ENCODE measurements around the gene TCEAL5. TPM values are rescaled to one million over a fixed set of nuclear protein-coding genes. Genes with fewer than 3 reads are reported as not detected.

TCEAL5 gene
- total RNA-seq, 2 donors from 2014 or later, result 0.35 TPM; not detected in 1

GRCh38 chrX:103304705-103305104, 28.2 kb upstream of the TCEAL5 start:
- no peak for DNase-seq
- Histone ChIP-seq H3K27me3 (no peaks in the 10 kb centered on the region), H3K4me3 (no peak overlapping the region), H3K9ac (ENCODE audit: low read depth in 2 of 2, low read length in 2 of 2) (no peak overlapping the region), H3K27ac (no peak overlapping the region), H3K36me3 (no peaks in the 10 kb centered on the region), H3K4me1 (no peaks in the 10 kb centered on the region), H3K9me3 (no peaks in the 10 kb centered on the region)
- TF ChIP-seq CTCF (IDR thresholded peaks at IDR 0.05), result no peak
- intact Hi-C loops (cut with DNase I), result no loop called here

GRCh38 chrX:103293118-103293517, 16.6 kb upstream of the TCEAL5 start:
- Histone ChIP-seq H3K9ac (ENCODE audit: low read depth in 2 of 2, low read length in 2 of 2) (no peak overlapping the region), H3K36me3 (no peaks in the 10 kb centered on the region), H3K27ac (no peak overlapping the region), H3K4me1 (no peaks in the 10 kb centered on the region), H3K4me3 (no peak overlapping the region), H3K27me3 (no peaks in the 10 kb centered on the region), H3K9me3 (no peaks in the 10 kb centered on the region)
- intact Hi-C loops (cut with DNase I), result no loop called here
- TF ChIP-seq CTCF (IDR thresholded peaks at IDR 0.05), result no peak
- DNase-seq, result no peak

GRCh38 chrX:103279624-103280023, 3.1 kb upstream of the TCEAL5 start:
- Histone ChIP-seq H3K27ac (no peak overlapping the region), H3K4me1 (no peaks in the 10 kb centered on the region), H3K36me3 (no peaks in the 10 kb centered on the region), H3K9ac (ENCODE audit: low read depth in 2 of 2, low read length in 2 of 2) (no peak overlapping the region), H3K9me3 (no peaks in the 10 kb centered on the region), H3K4me3 (no peak overlapping the region), H3K27me3 (peaks cover 4% of the 10 kb centered on the region)
- TF ChIP-seq CTCF (IDR thresholded peaks at IDR 0.05), result no peak
- no peak for DNase-seq
- intact Hi-C loops (cut with DNase I), result no loop called here

- Histone ChIP-seq H3K27me3 (peaks cover 4% of the 10 kb centered on the region), H3K4me1 (no peaks in the 10 kb centered on the region), H3K27ac (no peak overlapping the region), H3K9ac (ENCODE audit: low read depth in 2 of 2, low read length in 2 of 2) (no peak overlapping the region), H3K9me3 (no peaks in the 10 kb centered on the region), H3K4me3 (no peak overlapping the region), H3K36me3 (no peaks in the 10 kb centered on the region)
- DNase-seq, result no peak
- no peak for TF ChIP-seq CTCF (IDR thresholded peaks at IDR 0.05)
- intact Hi-C loops (cut with DNase I), result no loop called here
These were observed 493 bp downstream of the TCEAL5 start for GRCh38 chrX:103275947-103276567.

- Histone ChIP-seq H3K36me3 (no peaks in the 10 kb centered on the region), H3K27ac (no peak overlapping the region), H3K4me3 (no peak overlapping the region), H3K27me3 (peaks cover 4% of the 10 kb centered on the region), H3K9me3 (no peaks in the 10 kb centered on the region), H3K9ac (ENCODE audit: low read depth in 2 of 2, low read length in 2 of 2) (no peak overlapping the region), H3K4me1 (no peaks in the 10 kb centered on the region)
- intact Hi-C loops (cut with DNase I), result no loop called here
- DNase-seq, result no peak
- TF ChIP-seq CTCF (IDR thresholded peaks at IDR 0.05), result no peak
These were observed 2.3 kb downstream of the TCEAL5 start for GRCh38 chrX:103274284-103274683.

Measured in colonic mucosa (tissue), 4 donors.